GM19240 (cell line): ENCODE results near the gene CYB5D1.
A peak's percentile ranks its signal among the peaks of the same experiment; 100 is the strongest.
"Not testable (repeated sequence)": the region's sequence is repeated elsewhere in the genome, so short reads cannot be mapped to it uniquely, and the experiment has no call there.

Experiments used
- DNase-seq: peaks from one replicate; pipeline ENCODE4 v3.0.0; 2011; ENCODE audit warnings: low spot score; ENCODE audit not compliant: insufficient read length

Gene CYB5D1

GRCh38 chr17:7856011-7856810, 1.6 kb upstream of the CYB5D1 start:
- DNase-seq, result no peak

- DNase-seq, result peak; percentile 95
Observed at GRCh38 chr17:7856811-7857712, 741 bp upstream of the CYB5D1 start, which contains the start of gene NAA38. Gene NAA38 (minus strand): TSS chr17:7857559. CDS start chr17:7857463, 96 bp downstream.

- no peak for DNase-seq
Observed at GRCh38 chr17:7858522-7858810, 663 bp downstream of the CYB5D1 start.

DNA sequence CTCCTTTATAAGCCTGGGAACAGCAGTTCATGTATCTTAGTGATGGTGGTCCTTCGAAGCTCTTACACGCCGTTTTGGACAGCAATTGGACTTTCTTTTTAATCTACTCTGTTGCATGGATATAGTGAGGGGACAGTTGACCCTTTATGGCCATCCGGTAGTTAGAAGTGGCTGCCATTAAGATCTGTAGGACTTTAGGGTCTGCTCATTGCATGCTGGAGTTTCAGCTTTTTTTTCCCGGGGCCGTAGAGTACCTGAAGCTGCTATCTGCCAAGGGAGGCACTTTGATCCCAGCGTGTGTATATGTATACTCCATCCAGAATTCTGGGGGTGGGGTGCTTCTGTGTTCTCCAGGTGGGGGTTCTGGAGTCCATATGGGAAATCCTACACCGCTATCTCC, 1.2 kb downstream of the CYB5D1 start:
- DNase-seq, result no peak

DNA sequence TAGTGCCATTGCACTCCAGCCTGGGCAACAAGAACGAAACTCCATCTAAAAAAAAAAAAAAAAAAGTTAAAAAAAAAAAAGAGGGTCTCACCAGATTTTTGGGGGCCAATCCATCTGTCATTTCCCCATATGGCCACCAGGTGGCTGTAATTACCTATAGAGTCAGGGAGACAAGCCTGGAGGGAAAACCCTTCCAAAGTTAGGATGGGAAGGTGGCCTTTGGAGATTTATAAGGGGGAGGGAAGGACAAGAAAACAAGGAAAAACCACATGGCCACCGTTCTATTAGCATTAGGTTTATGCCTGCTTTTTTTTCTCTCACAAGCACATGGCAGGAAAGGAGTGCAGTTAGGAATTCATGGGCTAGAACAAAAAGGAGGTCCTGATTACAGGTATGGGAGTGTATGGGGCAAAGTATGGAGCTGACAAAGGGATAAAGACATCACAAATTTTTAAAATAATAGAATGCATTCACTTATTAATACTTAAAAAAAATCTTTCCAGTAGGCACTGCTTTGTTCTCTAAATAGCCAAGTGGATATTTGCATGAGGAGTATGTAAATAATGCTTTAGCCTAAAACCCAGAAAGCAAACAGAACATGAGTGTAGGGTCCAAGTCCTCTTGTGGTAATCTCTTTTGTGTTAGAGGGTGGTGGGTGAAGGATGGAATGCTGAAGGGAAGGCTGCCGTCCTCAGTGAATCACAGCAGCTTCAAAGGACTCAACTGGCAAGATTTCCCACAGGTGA, 5.1 kb downstream of the CYB5D1 start:
- no peak for DNase-seq

GRCh38 chr17:7864384-7864783, 6.6 kb downstream of the CYB5D1 start:
- DNase-seq, result not testable (repeated sequence)

DNA sequence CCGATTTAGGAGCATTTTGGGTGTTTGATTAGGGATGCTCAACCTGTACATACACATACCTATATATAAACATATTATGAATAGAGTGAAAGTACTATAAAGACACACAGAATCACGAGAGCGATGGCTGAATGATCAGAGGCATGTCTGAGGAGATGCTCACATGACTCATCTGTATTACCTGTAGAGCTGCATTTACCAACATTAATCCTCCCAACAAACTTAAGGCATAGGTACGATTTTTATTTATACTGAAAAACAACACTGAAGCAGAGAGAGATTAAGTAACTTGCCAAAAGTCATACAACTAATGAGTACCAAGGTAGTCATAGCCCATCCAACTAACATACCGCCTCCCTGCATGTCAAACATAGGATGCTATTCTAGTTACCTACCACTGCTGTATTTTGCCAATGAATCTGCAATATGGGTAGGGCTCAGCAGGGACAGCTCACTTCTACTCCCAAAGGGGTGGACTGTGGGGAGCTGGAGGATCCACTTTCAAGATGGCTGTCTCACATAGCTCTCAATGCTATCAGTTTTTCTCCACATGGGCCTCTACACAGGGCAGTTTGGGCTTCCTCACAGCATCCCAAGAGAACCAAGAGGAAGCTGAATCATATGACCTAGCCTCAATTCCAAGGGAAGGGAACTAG, 7.3 kb downstream of the CYB5D1 start:
- no peak for DNase-seq

- no peak for DNase-seq
Observed at GRCh38 chr17:7867881-7868329, 10.1 kb downstream of the CYB5D1 start.

DNA sequence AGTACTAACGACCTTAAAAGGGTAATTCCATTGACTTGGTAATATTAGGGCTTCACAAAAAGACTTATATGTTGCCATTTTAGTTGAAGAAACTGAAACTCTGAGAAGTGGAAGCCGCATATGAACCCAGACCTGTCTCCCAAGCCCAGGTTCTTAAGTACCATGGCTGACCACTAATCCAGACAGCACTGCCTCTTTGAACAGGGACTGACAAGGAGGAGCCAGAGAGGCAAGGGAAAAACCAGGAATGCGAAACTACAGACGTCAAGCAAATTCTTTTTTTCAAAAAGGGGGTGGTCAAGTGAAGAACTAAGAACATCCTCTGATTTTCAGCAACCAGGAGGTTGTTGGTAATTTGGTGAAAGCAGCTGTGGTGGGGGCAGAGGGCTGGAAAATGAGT, 15.2 kb downstream of the CYB5D1 start:
- DNase-seq, result no peak

- DNase-seq, result no peak
Observed at GRCh38 chr17:7875804-7876370, 18.1 kb downstream of the CYB5D1 start.

GRCh38 chr17:7878234-7878633, 20.4 kb downstream of the CYB5D1 start:
- DNase-seq, result no peak

GRCh38 chr17:7880076-7880868, 22.5 kb downstream of the CYB5D1 start:
- DNase-seq, result no peak

GRCh38 chr17:7881276-7882054, 23.7 kb downstream of the CYB5D1 start:
- no peak for DNase-seq

DNA sequence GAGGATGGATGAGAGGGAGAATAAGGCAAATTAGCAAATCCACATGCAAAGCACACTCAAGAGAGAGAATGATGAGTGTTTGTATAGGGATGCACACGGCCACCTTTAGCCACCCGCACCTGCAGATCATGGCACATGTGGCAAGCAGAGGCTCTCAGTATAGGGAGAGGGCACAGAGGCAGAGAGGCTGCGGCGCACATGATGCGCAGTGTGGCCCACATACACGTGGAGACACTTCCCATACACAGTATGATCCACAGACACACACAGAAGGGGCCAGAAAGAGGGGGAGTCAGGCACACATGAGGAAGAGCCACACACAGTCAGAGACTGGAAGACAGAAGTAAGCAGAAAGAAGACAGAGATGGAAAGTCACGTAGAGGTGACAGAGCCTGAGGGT, 24.3 kb downstream of the CYB5D1 start:
- no peak for DNase-seq

- no peak for DNase-seq
Observed at GRCh38 chr17:7882629-7883028, 24.8 kb downstream of the CYB5D1 start.

- DNase-seq, result peak; percentile 26
Observed at GRCh38 chr17:7883781-7884386, 26.1 kb downstream of the CYB5D1 start.

DNA sequence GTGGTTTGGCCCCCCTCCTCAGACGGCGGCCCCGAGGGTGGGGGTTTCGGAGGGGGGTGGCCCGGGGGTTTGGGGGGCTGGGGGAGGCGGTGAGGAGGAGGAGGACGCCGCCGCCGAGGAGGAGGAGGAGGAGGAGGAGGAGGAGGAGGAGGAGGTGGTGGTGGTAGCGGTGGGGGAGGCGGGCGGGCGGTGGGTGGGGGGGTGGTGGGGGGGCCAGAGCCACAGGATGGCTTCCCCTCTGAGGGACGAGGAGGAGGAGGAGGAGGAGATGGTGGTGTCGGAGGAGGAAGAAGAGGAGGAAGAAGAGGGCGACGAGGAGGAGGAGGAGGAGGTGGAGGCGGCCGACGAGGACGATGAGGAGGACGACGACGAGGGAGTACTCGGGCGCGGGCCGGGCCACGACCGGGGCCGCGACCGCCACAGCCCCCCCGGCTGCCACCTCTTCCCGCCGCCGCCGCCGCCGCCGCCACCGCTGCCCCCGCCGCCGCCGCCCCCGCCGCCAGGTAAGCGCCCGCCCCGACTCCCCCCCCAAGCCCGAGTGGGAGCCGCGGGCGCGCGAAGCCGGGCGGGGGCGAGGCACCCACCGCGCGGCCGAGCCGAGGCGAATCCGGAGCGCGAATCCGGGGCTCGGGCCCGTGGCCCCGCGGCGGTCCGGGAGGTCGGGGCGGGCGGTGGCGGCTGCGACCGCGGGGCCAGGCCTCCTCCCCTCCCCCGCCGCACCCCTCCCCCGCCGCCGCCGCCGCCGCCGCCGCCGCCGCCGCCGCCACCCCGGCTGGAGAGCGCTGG, 27.0 kb downstream of the CYB5D1 start:
- DNase-seq, result no peak
